ENCODE measurements around the gene SUGP2.

The SUGP2 gene

DNA sequence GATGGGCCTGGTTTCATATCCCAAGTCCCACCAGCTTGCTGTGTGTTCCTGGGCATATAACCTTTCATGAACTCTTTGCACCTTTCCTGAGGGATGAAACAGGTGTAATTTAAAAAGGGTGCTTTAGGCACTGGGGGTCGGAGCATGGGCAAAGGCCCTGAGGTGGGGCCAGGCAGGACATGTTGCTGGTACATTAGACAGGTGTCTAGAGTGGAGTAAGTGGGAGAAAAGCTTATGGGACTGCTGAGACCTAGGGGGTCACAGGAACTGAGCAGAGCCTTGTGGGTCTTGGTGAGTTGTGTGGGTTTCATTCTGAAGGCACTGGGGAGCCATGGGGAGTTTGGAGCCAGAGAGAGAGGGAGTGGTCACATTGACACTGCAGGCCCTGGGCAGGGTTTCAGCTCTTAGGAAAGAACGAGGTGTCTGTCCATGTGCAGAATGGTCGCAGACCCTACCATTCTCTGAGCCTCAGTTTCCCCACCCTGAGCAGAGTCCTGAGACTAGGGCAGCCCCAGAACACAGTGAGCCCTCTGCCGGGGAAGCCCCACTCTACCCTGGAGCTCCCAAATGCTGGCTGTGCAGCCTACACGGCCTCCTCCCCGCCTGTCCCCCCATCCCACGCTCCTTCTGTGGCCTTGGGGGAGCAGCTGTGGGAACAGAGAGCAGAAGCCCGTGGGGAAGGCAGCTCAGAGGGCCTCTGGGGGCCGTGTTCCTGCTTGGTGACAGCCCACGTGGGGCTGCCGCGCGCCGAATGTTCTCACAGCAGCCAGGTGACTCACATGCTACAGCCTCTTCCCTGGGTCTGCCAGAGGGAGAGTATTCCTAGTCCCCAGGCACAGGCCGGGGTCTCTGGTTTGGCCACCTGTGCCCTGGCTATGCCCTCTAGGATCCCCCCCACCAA, 85.0 kb downstream of the SUGP2 start:
- DNase-seq = no peak

DNA sequence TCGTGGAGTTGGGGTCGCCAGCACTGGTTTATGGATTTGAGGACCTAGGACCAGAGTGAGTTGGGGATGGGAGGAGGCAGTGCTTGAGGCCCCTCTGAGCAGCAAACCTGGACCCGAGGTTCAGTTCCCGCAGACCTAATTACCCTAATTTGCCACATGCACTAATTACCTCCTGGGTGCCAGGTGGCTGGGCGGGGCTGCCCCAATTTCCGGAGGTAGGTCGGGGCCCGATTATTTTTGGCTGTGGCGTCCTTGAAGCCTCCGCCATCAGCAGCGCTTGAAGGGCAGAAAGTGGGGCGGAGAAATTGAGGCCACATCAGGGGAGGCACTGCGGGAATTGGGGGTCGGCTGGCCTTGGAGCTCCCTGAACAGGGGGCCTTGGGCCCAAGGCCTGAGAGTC, 86.4 kb downstream of the SUGP2 start:
- no peak for DNase-seq

DNA sequence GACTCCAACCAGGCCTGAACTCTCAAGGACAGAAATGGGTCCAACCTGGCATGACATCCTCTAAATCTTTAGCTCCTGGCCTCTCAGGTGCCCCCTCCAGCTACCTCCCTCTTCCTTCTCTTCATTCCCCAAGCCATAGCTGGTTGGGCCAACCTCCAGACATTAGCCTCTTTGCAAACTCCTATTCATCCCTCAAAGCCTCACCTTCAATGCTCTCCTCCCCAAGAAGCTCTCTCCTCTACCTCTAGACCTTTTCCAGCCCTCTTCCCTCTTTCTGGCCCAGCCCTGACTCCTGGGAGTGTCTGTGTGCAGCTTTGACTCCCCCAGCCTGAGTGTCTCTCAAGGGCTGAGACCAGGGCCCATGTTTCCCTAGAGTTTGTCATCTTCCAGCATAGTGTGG, 87.0 kb downstream of the SUGP2 start:
- DNase-seq = no peak

DNA sequence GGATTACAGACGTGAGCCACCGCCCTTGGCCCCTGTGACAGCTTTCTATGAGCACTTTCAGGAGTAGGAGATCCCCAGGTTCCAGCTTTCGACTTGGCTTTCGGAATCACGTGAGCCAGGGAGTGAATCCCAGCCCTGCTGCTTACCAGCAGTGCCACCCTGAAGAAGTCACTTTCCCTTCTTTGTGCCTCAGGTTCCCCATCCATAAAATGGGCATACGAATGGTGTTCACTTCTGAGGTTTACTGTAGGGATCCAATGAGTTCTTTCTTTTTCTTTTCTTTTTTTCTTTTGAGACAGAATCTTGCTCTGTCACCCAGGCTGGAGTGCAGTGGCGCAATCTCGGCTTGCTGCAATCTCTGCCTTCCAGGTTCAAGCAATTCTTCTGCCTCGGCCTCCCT, 88.0 kb downstream of the SUGP2 start:
- DNase-seq = no peak

DNA sequence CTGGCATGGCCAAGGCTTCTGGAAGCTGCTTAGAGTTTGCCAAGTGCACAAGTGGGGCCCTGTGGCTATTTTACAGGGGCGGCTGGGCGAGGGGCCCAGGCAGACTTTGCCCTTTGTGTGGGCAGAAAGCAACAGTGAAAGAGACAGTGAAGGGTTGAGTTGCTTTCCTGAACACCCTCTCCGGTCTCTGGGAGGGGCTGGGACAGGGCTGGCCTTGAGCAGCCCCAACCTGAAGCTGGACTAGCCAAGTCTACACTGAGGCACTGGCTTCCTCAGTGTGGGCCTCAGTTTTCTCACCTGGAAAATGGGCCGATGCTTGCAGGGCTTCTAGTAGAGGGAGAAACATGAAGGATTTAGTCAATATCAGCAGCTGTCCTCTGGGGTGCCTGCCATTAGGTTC, 89.9 kb downstream of the SUGP2 start:
- DNase-seq = no peak

DNA sequence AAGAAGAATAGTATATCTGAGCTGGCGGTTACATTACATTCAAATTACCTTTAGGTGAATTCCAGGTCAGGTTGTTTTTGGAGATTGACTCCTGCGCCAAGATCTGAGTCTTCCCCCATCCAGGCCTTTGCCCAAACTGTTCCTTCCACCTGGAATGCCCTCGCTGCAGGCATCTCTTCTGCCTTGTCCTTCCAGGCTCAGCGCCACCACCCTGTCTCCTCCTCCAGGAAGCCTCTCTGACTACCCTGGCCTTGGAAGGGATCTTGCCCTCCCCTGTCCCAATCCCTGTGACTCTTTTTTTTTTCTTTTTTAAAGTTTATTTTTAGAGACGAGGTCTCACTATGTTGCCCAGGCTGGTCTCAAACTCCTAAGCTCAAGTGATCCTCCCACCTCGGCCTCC, 90.6 kb downstream of the SUGP2 start:
- DNase-seq = no peak

DNA sequence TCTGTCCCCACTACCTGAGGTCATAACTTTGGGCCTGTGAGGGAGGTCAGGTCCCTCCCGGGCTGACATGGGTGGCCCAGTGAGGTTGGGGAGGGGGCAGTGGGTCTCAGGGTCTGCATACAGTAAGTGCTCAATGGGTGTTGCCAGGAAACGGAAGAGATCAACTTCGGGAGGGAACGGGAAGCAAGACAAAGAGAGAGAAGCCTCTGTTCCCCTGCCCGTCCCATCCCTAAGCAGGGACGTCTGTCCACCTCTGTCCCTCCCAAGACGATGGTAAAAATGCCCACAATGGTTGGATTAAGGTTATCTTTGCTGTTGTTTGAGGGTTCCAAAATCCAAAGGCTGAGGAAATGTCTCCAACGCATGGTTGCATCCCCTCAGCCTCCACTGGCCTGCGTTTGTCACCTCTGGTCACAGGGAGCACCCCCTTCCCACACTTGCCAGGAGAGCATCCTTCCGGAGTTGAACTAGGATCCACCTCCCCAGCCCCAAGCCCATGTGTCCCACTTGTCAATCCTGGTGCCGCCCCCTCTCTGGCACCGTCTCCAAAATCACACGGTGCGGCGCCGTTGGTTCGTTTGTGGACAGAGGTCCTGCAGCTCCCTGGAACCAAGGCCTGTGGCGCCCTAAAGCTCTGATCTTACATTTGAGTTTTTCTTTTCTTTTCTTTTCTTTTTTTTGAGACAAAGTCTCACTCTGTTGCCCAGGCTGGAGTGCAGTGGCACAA, 91.5 kb downstream of the SUGP2 start:
- no peak for DNase-seq

All from NCI-H2029 (cell line).